ENCODE measurements around the gene SOX8.
"Not testable (repeated sequence)": the region's sequence is repeated elsewhere in the genome, so short reads cannot be mapped to it uniquely, and the experiment has no call there.

Gene SOX8

DNA sequence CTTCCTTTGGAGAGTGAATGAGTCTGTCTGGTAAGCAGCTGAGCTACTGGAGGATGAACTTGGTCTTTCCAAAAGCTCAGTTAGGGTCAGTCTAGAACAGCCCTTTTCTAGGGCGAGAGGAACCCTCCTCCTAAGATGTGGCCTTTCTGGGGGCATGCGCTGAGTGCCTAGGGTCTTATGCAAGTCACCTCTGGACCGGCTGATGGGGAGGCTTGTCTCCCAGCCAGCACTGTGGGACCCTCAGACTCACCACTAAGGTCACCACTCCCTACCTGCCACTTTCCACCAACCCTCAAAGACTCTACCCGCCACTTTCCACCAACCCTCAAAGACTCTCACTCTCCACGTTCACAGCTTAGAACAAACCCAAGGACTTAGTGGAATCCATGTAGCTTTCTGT lies 37.6 kb upstream of the SOX8 start:
- H3K27me3 ChIP-seq (ENCODE audit: control insufficient read depth, insufficient read depth, low read length): no peaks in the 10 kb centered on the region
- H3K9ac ChIP-seq (ENCODE audit: low read depth, low read length): no peak overlapping the region
- peaks cover 7% of the 10 kb centered on the region for H3K36me3 ChIP-seq (ENCODE audit: insufficient read depth, low read length)
- H3K9me3 ChIP-seq (replicated peaks; ENCODE audit: low read length): peaks cover 4% of the 10 kb centered on the region
- no peaks in the 10 kb centered on the region for H3K4me1 ChIP-seq (ENCODE audit: control insufficient read depth, insufficient read depth, low read length)
- H3K4me3 ChIP-seq (ENCODE audit: low read length): no peak overlapping the region
- H3K4me2 ChIP-seq (ENCODE audit: low read length): no peak overlapping the region

DNA sequence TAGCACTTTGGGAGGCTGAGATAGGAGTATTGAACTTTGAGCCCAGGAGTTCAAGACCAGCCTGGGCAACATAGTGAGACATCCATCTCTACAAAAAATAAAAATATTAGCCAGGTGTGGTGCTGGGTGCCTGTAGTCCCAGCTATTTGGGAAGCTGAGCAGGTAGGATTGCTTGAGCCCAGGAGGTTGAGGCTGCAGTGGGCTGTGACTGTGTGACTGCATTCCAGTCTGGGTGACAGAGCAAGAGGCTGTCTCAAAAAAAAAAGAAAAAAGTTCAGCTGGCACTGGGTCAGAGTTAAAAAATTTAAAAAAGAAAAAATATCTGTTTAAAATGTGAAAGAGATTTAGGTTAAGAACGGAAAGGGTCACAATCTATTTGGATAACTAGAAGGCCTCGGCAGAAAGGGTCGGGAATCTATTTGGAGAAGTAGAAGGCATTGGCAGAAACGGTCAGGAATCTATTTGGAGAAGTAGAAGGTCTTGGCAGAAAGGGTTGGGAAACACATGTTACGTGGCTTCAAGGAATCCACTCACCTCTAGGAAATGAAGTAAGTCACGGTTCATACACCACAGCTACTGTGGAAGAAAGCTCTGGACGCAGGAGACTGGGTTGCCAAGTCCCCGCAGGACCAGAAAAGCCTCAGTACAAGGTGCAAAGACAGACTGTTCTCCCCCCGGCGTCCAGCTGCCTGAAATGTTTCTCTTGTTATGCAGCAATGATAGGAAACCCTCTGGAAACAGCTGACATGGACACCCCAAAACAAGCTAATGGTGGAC lies 36.1 kb upstream of the SOX8 start:
- peaks cover 7% of the 10 kb centered on the region for H3K36me3 ChIP-seq (ENCODE audit: insufficient read depth, low read length)
- no peaks in the 10 kb centered on the region for H3K4me1 ChIP-seq (ENCODE audit: control insufficient read depth, insufficient read depth, low read length)

DNA sequence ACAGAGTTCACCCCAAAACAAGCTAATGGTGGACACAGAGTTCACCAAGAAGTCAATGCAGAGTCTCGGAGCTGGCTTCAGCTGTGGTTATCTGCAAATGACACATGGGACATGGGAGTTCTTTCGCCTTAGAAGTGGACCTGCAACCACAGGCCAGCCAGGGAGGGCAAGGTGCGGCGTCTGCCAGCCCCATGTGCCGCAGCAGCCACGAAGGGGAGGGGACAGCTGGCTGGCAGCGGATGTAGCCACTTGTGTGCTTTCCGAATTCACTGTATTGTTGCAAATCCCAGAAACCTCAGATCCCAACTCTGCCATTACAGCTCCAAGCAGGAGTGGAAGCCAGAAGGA lies 35.5 kb upstream of the SOX8 start:
- H3K4me3 ChIP-seq (ENCODE audit: low read length): no peak overlapping the region
- peaks cover 4% of the 10 kb centered on the region for H3K9me3 ChIP-seq (replicated peaks; ENCODE audit: low read length)
- H3K9ac ChIP-seq (ENCODE audit: low read depth, low read length): no peak overlapping the region
- H3K4me2 ChIP-seq (ENCODE audit: low read length): no peak overlapping the region
- H3K36me3 ChIP-seq (ENCODE audit: insufficient read depth, low read length): peaks cover 7% of the 10 kb centered on the region
- H3K27me3 ChIP-seq (ENCODE audit: control insufficient read depth, insufficient read depth, low read length): no peaks in the 10 kb centered on the region
- H3K4me1 ChIP-seq (ENCODE audit: control insufficient read depth, insufficient read depth, low read length): no peaks in the 10 kb centered on the region

More for the DNA sequence above, 36.1 kb upstream of the SOX8 start:
- Histone ChIP-seq H3K9me3 (replicated peaks; ENCODE audit: low read length) (peaks cover 4% of the 10 kb centered on the region), H3K4me3 (ENCODE audit: low read length) (no peak overlapping the region), H3K9ac (ENCODE audit: low read depth, low read length) (no peak overlapping the region), H3K27me3 (ENCODE audit: control insufficient read depth, insufficient read depth, low read length) (no peaks in the 10 kb centered on the region), H3K4me2 (ENCODE audit: low read length) (no peak overlapping the region)

DNA sequence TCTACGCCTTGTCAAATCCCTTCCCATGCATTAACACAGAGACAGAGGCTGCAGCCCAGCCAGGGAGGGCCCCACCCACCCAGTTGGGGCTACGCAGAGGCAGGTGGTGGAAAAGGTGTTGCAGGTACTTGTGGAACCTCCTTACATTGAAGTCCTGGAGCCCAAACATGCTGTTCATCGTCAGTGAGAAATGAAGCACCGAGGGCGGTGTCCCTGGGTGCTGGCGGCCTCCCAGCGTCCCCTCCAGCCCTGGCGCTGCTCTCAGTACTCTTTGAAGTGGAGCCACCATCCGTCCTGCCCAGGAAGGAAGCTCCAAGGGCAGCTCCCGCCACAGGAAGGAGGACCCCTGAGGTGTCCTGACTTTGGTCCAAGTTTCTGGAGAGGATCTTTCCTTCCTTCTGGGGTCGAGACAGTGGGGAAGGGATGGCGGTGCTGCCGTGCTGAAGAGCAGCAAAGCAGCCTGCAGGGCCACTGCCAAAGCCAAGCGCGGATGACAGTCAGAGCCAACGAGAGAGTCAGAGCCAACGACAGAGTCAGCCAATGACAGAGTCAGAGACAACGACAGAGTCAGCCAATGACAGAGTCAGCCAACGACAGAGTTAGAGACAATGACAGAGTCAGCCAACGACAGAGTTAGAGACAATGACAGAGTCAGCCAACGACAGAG lies 34.2 kb upstream of the SOX8 start:
- H3K9ac ChIP-seq (ENCODE audit: low read depth, low read length): no peak overlapping the region
- H3K36me3 ChIP-seq (ENCODE audit: insufficient read depth, low read length): peaks cover 11% of the 10 kb centered on the region
- no peak overlapping the region for H3K4me3 ChIP-seq (ENCODE audit: low read length)
- H3K9me3 ChIP-seq (replicated peaks; ENCODE audit: low read length): no peaks in the 10 kb centered on the region
- no peaks in the 10 kb centered on the region for H3K27me3 ChIP-seq (ENCODE audit: control insufficient read depth, insufficient read depth, low read length)
- H3K4me2 ChIP-seq (ENCODE audit: low read length): no peak overlapping the region
- H3K4me1 ChIP-seq (ENCODE audit: control insufficient read depth, insufficient read depth, low read length): no peaks in the 10 kb centered on the region

- H3K36me3 ChIP-seq (ENCODE audit: insufficient read depth, low read length): peaks cover 11% of the 10 kb centered on the region
- H3K9ac ChIP-seq (ENCODE audit: low read depth, low read length); H3K9me3 ChIP-seq (replicated peaks; ENCODE audit: low read length); H3K27me3 ChIP-seq (ENCODE audit: control insufficient read depth, insufficient read depth, low read length); H3K4me2 ChIP-seq (ENCODE audit: low read length); H3K4me3 ChIP-seq (ENCODE audit: low read length); H3K4me1 ChIP-seq (ENCODE audit: control insufficient read depth, insufficient read depth, low read length): not testable (repeated sequence)
These were observed 33.7 kb upstream of the SOX8 start for GRCh38 chr16:947922-948303.

GRCh38 chr16:948767-949166 lies 32.8 kb upstream of the SOX8 start:
- H3K36me3 ChIP-seq (ENCODE audit: insufficient read depth, low read length): peaks cover 11% of the 10 kb centered on the region
- not testable (repeated sequence) for H3K4me1 ChIP-seq (ENCODE audit: control insufficient read depth, insufficient read depth, low read length); H3K4me2 ChIP-seq (ENCODE audit: low read length); H3K9ac ChIP-seq (ENCODE audit: low read depth, low read length); H3K27me3 ChIP-seq (ENCODE audit: control insufficient read depth, insufficient read depth, low read length); H3K4me3 ChIP-seq (ENCODE audit: low read length); H3K9me3 ChIP-seq (replicated peaks; ENCODE audit: low read length)

GRCh38 chr16:950733-951573 lies 30.6 kb upstream of the SOX8 start:
- not testable (repeated sequence) for H3K27me3 ChIP-seq (ENCODE audit: control insufficient read depth, insufficient read depth, low read length); H3K9ac ChIP-seq (ENCODE audit: low read depth, low read length); H3K9me3 ChIP-seq (replicated peaks; ENCODE audit: low read length); H3K4me2 ChIP-seq (ENCODE audit: low read length); H3K4me3 ChIP-seq (ENCODE audit: low read length); H3K4me1 ChIP-seq (ENCODE audit: control insufficient read depth, insufficient read depth, low read length)
- H3K36me3 ChIP-seq (ENCODE audit: insufficient read depth, low read length): peaks cover 11% of the 10 kb centered on the region

- Histone ChIP-seq H3K27me3 (ENCODE audit: control insufficient read depth, insufficient read depth, low read length) (no peaks in the 10 kb centered on the region), H3K36me3 (ENCODE audit: insufficient read depth, low read length) (peaks cover 7% of the 10 kb centered on the region), H3K4me1 (ENCODE audit: control insufficient read depth, insufficient read depth, low read length) (no peaks in the 10 kb centered on the region), H3K9me3 (replicated peaks; ENCODE audit: low read length) (no peaks in the 10 kb centered on the region), H3K4me3 (ENCODE audit: low read length) (no peak overlapping the region), H3K9ac (ENCODE audit: low read depth, low read length) (no peak overlapping the region), H3K4me2 (ENCODE audit: low read length) (no peak overlapping the region)
These were observed 29.8 kb upstream of the SOX8 start for GRCh38 chr16:951660-952301.

DNA sequence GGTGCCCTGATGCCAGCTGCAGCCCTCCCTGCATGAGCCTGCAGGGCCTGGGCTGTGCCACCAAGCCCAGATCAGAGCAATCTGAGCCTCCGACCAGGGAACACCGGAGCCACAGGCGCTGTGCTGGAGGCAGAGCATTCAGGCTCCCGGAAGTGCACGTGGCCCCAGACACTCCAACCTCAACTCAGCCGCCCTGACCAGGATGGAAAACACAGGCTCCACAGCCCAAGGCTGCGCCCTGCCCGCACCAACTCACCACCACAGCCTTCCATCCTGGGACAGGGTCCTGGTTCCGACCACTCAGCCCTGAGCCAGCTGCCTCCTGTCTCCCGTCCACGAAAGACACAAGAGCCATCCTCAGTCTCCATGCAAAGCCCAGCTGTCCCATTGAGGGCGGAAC lies 29.2 kb upstream of the SOX8 start:
- Histone ChIP-seq H3K4me1 (ENCODE audit: control insufficient read depth, insufficient read depth, low read length) (no peaks in the 10 kb centered on the region), H3K4me2 (ENCODE audit: low read length) (no peak overlapping the region), H3K36me3 (ENCODE audit: insufficient read depth, low read length) (peaks cover 4% of the 10 kb centered on the region), H3K4me3 (ENCODE audit: low read length) (no peak overlapping the region), H3K27me3 (ENCODE audit: control insufficient read depth, insufficient read depth, low read length) (no peaks in the 10 kb centered on the region), H3K9me3 (replicated peaks; ENCODE audit: low read length) (no peaks in the 10 kb centered on the region), H3K9ac (ENCODE audit: low read depth, low read length) (no peak overlapping the region)

DNA sequence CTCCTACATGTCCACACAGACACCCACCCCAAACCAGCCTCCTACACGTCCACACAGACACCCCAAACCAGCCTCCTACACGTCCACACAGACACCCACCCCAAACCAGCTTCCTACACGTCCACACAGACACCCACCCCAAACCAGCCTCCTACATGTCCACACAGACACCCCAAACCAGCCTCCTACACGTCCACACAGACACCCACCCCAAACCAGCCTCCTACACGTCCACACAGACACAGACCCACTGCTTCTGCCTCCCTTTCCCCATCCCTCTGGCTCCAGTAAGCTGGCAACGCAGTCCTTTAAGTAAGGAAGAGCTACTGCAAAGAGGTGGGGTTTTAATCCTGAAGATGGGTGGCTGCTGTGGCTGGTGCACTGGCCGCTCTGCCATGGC lies 27.8 kb upstream of the SOX8 start:
- H3K9me3 ChIP-seq (replicated peaks; ENCODE audit: low read length); H3K9ac ChIP-seq (ENCODE audit: low read depth, low read length); H3K4me2 ChIP-seq (ENCODE audit: low read length); H3K27me3 ChIP-seq (ENCODE audit: control insufficient read depth, insufficient read depth, low read length); H3K36me3 ChIP-seq (ENCODE audit: insufficient read depth, low read length); H3K4me3 ChIP-seq (ENCODE audit: low read length); H3K4me1 ChIP-seq (ENCODE audit: control insufficient read depth, insufficient read depth, low read length): not testable (repeated sequence)

- H3K4me3 ChIP-seq (ENCODE audit: low read length); H3K9ac ChIP-seq (ENCODE audit: low read depth, low read length): not testable (repeated sequence)
These were observed 25.8 kb upstream of the SOX8 start for GRCh38 chr16:955766-956165.

More at GRCh38 chr16:955766-956165, 25.8 kb upstream of the SOX8 start:
- H3K9me3 ChIP-seq (replicated peaks; ENCODE audit: low read length); H3K36me3 ChIP-seq (ENCODE audit: insufficient read depth, low read length); H3K4me2 ChIP-seq (ENCODE audit: low read length); H3K27me3 ChIP-seq (ENCODE audit: control insufficient read depth, insufficient read depth, low read length); H3K4me1 ChIP-seq (ENCODE audit: control insufficient read depth, insufficient read depth, low read length): not testable (repeated sequence)
